ENCODE measurements around the gene SF3A2.

- TF ChIP-seq REST (IDR thresholded peaks at IDR 0.05; ENCODE audit: low read depth) (no peak), TAF1 (IDR thresholded peaks at IDR 0.05; ENCODE audit: low read depth) (no peak), CREB1 (IDR thresholded peaks at IDR 0.05; ENCODE audit: low read depth) (no peak), EP300 (IDR thresholded peaks at IDR 0.05; ENCODE audit: borderline replicate concordance) (no peak), FOXM1 (IDR thresholded peaks at IDR 0.05; ENCODE audit: borderline replicate concordance, low read depth) (no peak)
- TF ChIP-seq, protein P1, sequence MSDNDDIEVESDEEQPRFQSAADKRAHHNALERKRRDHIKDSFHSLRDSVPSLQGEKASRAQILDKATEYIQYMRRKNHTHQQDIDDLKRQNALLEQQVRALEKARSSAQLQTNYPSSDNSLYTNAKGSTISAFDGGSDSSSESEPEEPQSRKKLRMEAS (IDR thresholded peaks at IDR 0.05), result no peak
- TF ChIP-seq, protein P2, sequence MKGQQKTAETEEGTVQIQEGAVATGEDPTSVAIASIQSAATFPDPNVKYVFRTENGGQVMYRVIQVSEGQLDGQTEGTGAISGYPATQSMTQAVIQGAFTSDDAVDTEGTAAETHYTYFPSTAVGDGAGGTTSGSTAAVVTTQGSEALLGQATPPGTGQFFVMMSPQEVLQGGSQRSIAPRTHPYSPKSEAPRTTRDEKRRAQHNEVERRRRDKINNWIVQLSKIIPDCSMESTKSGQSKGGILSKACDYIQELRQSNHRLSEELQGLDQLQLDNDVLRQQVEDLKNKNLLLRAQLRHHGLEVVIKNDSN (IDR thresholded peaks at IDR 0.05), result no peak
These were observed 14.7 kb upstream of the SF3A2 start for GRCh38 chr19:2221918-2222317.

All from Ishikawa (cell line).